Breast epithelium (tissue), 4 donors: ENCODE results near the gene KLHL40. TPM values are rescaled to one million over a fixed set of nuclear protein-coding genes. Genes with fewer than 3 reads are reported as not detected.

Experiments
- DNase-seq, 2 donors: peaks; one replicate each; pipeline ENCODE4 v3.0.0-alpha.2; 2019; ENCODE audit warnings: low spot score in 2 of 2
- H3K27ac ChIP-seq, 2 donors: fragments of 200-600 bp; sonication (generic) in 1 of 2; one replicate each; pipeline ENCODE4 v1.5.1; 2016 to 2019; ENCODE audit warnings: mild to moderate bottlenecking in 1 of 2
- H3K27me3 ChIP-seq, 2 donors: fragments of 200-600 bp; sonication (generic) in 1 of 2; one replicate each; pipeline versions ENCODE4 v1.5.1 to v1.6.0; 2017 to 2019; ENCODE audit warnings: control low read depth in 1 of 2, mild to moderate bottlenecking in 1 of 2
- H3K36me3 ChIP-seq: fragments of 200-600 bp; one replicate; pipeline ENCODE4 v1.5.1; 2019
- H3K4me1 ChIP-seq, 2 donors: fragments of 200-600 bp; sonication (generic); one replicate each; pipeline ENCODE4 v1.5.1; 2016 to 2019; ENCODE audit warnings: control low read depth in 1 of 2
- H3K4me3 ChIP-seq, 3 donors: fragments of 200-600 bp; sonication (generic); 1 replicate in 2 of 3; 2 replicates in 1 of 3; pipeline ENCODE4 v1.5.1; 2016 to 2019; ENCODE audit warnings: mild to moderate bottlenecking in 3 of 3, moderate library complexity in 2 of 3
- H3K9me3 ChIP-seq, 2 donors: fragments of 200-600 bp; sonication (generic) in 1 of 2; one replicate each; pipeline ENCODE4 v1.5.1; 2016 to 2019; ENCODE audit warnings: control low read depth in 1 of 2
- POLR2A ChIP-seq: fragments of 450-650 bp; IDR thresholded peaks from one replicate; pipeline ENCODE4 v1.6.1; 2016; ENCODE audit warnings: antibody characterized with exemption, mild to moderate bottlenecking, moderate library complexity
- POLR2AphosphoS5 ChIP-seq, 3 donors: sonication (generic); formaldehyde crosslinking; IDR thresholded peaks; one replicate each; pipeline ENCODE4 v1.6.1; 2017; ENCODE audit warnings: antibody characterized with exemption in 3 of 3
- intact Hi-C: fragments of 100-400 bp; cut with DNase I; formaldehyde crosslinking; loops from one replicate; pipeline ENCODE4 v1.15.1; 2023; ENCODE audit warnings: low total_unique reads
- total RNA-seq, 3 donors: library from RNA; depleted of rRNA; stranded (reverse); fragments of >200 nt; gene quantifications; one replicate each; pipeline ENCODE4 v1.1.0, GENCODE V29; 2016
- TF ChIP-seq, protein P1 (sequence below), 3 donors: fragments of 450-650 bp; IDR thresholded peaks; one replicate each; pipeline ENCODE4 v1.5.1; 2016 to 2017; ENCODE audit warnings: antibody characterized with exemption in 3 of 3, mild to moderate bottlenecking in 3 of 3, moderate library complexity in 3 of 3

KLHL40 gene
- total RNA-seq, 3 donors from 2014 or later, result not detected

- intact Hi-C loops, result no loop called here
- DNase-seq, result peak in 1 of 2 donors; percentile 6
- no peaks in the 10 kb centered on the region for H3K4me1 ChIP-seq
- H3K9me3 ChIP-seq, result no peaks in the 10 kb centered on the region
- no peaks in the 10 kb centered on the region for H3K27me3 ChIP-seq
- no peak overlapping the region for H3K4me3 ChIP-seq
- no peaks in the 10 kb centered on the region for H3K36me3 ChIP-seq
- TF ChIP-seq, protein P1, sequence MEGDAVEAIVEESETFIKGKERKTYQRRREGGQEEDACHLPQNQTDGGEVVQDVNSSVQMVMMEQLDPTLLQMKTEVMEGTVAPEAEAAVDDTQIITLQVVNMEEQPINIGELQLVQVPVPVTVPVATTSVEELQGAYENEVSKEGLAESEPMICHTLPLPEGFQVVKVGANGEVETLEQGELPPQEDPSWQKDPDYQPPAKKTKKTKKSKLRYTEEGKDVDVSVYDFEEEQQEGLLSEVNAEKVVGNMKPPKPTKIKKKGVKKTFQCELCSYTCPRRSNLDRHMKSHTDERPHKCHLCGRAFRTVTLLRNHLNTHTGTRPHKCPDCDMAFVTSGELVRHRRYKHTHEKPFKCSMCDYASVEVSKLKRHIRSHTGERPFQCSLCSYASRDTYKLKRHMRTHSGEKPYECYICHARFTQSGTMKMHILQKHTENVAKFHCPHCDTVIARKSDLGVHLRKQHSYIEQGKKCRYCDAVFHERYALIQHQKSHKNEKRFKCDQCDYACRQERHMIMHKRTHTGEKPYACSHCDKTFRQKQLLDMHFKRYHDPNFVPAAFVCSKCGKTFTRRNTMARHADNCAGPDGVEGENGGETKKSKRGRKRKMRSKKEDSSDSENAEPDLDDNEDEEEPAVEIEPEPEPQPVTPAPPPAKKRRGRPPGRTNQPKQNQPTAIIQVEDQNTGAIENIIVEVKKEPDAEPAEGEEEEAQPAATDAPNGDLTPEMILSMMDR (IDR thresholded peaks at IDR 0.05), result no peak
- TF ChIP-seq POLR2A, result no peak
- no peak for TF ChIP-seq POLR2AphosphoS5 (IDR thresholded peaks at IDR 0.05)
- no peak overlapping the region for H3K27ac ChIP-seq
Observed at GRCh38 chr3:42706721-42707619, 21.6 kb downstream of the KLHL40 start.

GRCh38 chr3:42707620-42708355 is 22.5 kb downstream of the KLHL40 start:
- Histone ChIP-seq H3K4me3 (no peak overlapping the region), H3K27ac (no peak overlapping the region), H3K9me3 (no peaks in the 10 kb centered on the region), H3K4me1 (no peaks in the 10 kb centered on the region), H3K27me3 (no peaks in the 10 kb centered on the region), H3K36me3 (no peaks in the 10 kb centered on the region)
- peak in 1 of 2 donors; percentile 9 for DNase-seq
- no peak for TF ChIP-seq POLR2A
- no peak for TF ChIP-seq POLR2AphosphoS5 (IDR thresholded peaks at IDR 0.05)
- TF ChIP-seq, protein P1 (IDR thresholded peaks at IDR 0.05), result no peak
- intact Hi-C loops, result no loop called here

DNA sequence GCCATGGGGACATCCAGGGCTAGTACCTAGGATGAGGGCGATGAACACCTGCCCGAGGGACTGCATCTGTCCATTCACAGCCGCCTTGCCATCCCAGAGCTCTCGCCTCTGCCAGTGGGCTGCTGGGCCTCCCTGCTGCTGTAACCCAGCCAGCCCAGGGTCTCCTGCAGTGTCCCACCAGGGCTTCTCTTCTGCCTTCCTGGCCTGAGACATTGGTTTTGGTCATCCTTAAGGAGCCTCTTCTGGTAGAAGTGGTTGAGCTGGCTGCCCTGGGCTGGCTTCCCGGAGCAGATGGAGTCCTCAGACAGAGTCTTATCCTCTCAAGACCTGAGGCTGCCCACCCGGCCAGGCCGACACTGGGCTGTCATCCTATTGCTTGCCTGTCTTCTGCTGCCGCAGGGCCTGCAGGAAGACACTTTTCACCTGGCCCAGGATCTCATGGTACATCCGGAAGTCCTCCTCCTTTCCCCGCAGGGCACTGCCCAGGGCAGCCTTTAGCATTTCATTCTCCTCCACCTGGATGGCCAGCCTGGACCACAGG is 23.3 kb downstream of the KLHL40 start:
- Histone ChIP-seq H3K4me3 (no peak overlapping the region), H3K36me3 (no peaks in the 10 kb centered on the region), H3K27me3 (no peaks in the 10 kb centered on the region), H3K27ac (no peak overlapping the region), H3K4me1 (no peaks in the 10 kb centered on the region), H3K9me3 (no peaks in the 10 kb centered on the region)
- intact Hi-C loops, result no loop called here
- peak in 1 of 2 donors; percentile 42 for DNase-seq
- TF ChIP-seq POLR2AphosphoS5 (IDR thresholded peaks at IDR 0.05), result no peak
- TF ChIP-seq, protein P1 (IDR thresholded peaks at IDR 0.05), result no peak
- no peak for TF ChIP-seq POLR2A

- Histone ChIP-seq H3K9me3 (no peaks in the 10 kb centered on the region), H3K4me3 (no peak overlapping the region), H3K4me1 (no peaks in the 10 kb centered on the region), H3K27me3 (no peaks in the 10 kb centered on the region), H3K36me3 (no peaks in the 10 kb centered on the region), H3K27ac (no peak overlapping the region)
- no peak for TF ChIP-seq POLR2A
- TF ChIP-seq, protein P1 (IDR thresholded peaks at IDR 0.05), result no peak
- no peak for TF ChIP-seq POLR2AphosphoS5 (IDR thresholded peaks at IDR 0.05)
- peak in 1 of 2 donors; percentile 19 for DNase-seq
- intact Hi-C loops, result no loop called here
Observed at GRCh38 chr3:42709621-42710020, 24.3 kb downstream of the KLHL40 start.
